ENCODE results near the gene PTPRN2.
"Not testable (repeated sequence)": the region's sequence is repeated elsewhere in the genome, so short reads cannot be mapped to it uniquely, and the experiment has no call there.

Gene PTPRN2

DNA sequence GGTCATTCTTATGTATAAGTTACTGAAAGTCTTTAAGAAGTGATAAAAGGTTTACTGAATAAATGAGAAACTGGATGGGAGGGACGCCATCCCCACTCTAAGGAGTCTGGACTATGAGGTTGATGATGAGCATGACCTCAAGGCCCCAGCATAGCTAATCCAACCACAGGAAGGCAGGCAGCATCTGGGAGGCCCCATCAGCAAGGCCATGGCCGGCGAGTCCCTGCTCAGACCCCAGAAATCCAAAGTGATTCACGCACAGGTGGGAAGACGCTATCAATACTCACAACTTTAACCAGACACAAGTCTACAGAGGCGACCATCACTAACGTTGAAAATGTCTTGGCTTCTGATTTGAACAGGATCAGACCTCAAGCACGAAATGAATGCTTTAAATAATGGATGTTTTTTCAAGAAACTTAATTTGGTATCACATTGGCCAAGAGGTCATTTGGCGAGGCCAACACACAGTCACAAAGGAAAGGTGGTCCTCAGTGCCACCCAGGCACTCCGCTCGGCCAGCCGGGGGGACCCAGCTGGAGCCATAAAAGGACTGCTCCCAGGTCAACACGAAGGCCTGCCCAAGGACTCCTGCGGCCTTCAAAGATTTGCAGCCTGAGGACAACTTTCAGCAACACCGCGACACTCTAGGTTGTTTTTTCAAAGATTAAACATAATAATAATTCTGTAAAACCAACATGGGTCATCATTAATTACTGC lies 228.5 kb downstream of the PTPRN2 start:
- Mint-ChIP-seq H3K4me3 (no peak overlapping the region), H3K9me3 (peaks cover 17% of the 10 kb centered on the region), H3K27ac (no peak overlapping the region), H3K4me1 (ENCODE audit: low read depth) (no peaks in the 10 kb centered on the region), H3K27me3 (peaks cover 4% of the 10 kb centered on the region), H3K36me3 (ENCODE audit: low read depth) (no peaks in the 10 kb centered on the region)
- DNase-seq = no peak

DNA sequence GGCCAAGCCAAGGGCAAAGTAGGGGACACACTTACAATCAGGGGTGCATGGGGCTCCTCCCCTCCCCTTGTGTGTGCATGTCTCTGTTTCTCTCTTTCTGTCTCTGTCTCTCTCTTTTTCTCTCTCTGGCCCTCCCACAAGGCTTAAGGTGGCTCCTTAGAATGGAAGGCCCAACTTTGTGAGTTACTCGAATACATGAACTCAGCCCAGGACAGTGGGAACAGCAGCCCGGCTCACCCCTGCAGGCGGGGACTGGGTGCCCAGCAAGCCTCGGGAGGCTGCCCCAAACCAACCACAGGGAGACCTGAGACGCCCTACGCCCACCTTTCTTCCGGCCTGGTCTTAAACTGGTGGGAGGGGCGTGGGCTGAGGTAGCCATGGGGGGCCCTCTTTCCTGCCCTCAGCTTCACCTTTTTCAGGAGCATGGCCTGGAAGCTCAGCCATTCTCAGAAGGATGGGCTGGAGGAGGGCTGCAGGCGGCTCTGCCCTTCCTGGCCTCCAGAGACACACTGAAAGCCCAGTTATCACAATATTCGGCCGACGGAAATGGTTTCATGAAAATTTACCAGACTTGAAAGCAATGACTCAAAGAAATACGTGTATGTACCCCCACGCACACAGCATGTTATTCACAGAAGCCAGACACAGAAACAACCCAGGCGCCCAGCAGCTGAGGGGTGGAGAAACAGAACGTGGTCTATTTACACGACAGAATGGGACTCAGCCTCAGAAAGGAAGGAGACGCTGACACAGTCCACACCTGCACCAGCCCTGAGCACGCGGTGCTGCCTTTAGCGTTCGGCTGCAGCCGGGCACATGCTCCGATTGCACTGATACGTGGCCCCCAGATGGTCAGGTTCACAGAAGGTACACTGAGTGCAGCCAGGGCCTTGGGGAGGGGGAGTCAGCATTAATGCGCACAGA lies 229.5 kb downstream of the PTPRN2 start:
- Mint-ChIP-seq H3K27me3 (peaks cover 7% of the 10 kb centered on the region), H3K9me3 (peaks cover 19% of the 10 kb centered on the region), H3K27ac (no peak overlapping the region), H3K4me1 (ENCODE audit: low read depth) (no peaks in the 10 kb centered on the region), H3K4me3 (no peak overlapping the region), H3K36me3 (ENCODE audit: low read depth) (no peaks in the 10 kb centered on the region)
- DNase-seq = no peak

DNA sequence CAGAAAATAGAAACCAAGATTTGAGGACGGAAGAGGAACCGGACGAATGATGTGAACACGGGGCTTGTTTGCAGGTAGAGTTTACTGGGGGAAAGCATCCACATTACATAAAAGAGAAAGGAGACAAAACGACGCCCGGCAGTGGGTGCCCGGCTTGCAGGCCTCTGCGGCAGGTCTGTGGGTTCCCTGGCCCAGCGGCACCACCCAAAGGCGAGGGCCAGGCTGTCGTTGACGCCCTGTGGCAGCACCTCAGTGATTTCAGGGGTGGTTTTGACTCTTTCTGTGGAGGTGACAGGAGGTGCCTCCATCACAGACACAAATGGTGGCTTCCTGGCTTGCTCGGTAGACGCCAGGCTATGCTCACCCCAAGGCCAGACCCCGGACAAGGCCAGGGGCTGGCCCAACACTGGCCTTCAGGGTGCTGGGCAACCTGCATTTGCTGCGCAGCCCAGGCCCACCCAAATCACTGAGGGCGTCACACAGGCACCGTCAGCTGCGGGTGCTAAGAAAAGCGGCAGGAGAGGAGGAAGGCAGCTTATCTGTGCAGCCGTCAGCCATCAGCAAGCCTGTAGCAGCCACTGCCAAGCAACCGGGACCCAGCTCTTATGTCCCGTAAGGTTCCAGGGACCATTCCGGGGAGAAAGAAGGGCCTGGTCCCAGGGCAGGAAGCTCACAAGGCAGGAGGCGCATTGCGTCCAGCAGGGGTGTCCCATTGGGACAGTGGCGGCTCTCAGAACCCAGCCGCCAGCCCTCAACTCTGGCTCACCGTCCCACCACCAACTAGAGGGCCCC lies 230.3 kb downstream of the PTPRN2 start:
- Mint-ChIP-seq H3K36me3 (ENCODE audit: low read depth) (no peaks in the 10 kb centered on the region), H3K9me3 (peaks cover 19% of the 10 kb centered on the region), H3K27me3 (peaks cover 7% of the 10 kb centered on the region), H3K4me3 (no peak overlapping the region), H3K27ac (no peak overlapping the region), H3K4me1 (ENCODE audit: low read depth) (no peaks in the 10 kb centered on the region)
- DNase-seq = no peak

DNA sequence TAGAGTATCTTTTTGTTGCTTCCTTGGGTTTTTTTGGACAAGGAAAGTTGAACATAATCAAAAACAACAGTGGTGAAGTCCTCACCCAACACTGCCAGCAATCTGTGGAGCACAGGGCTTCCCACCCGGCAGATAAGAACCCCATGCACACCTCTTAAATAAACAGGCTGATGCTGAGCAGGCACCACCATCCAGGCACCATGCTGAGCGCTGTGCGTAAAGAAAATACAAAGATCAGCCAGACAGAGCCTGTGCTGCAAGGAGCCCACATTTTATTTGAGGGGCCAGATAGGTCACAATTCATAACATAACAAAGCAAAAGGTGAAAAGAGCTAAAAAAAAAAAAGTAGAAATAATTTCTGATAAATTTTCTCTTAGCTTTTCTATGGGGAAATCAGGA lies 231.2 kb downstream of the PTPRN2 start:
- H3K36me3 Mint-ChIP-seq (ENCODE audit: low read depth) = no peaks in the 10 kb centered on the region
- H3K4me1 Mint-ChIP-seq (ENCODE audit: low read depth) = no peaks in the 10 kb centered on the region
- no peak for DNase-seq
- H3K9me3 Mint-ChIP-seq = peaks cover 19% of the 10 kb centered on the region
- no peak overlapping the region for H3K27ac Mint-ChIP-seq
- peaks cover 7% of the 10 kb centered on the region for H3K27me3 Mint-ChIP-seq
- H3K4me3 Mint-ChIP-seq = no peak overlapping the region

DNA sequence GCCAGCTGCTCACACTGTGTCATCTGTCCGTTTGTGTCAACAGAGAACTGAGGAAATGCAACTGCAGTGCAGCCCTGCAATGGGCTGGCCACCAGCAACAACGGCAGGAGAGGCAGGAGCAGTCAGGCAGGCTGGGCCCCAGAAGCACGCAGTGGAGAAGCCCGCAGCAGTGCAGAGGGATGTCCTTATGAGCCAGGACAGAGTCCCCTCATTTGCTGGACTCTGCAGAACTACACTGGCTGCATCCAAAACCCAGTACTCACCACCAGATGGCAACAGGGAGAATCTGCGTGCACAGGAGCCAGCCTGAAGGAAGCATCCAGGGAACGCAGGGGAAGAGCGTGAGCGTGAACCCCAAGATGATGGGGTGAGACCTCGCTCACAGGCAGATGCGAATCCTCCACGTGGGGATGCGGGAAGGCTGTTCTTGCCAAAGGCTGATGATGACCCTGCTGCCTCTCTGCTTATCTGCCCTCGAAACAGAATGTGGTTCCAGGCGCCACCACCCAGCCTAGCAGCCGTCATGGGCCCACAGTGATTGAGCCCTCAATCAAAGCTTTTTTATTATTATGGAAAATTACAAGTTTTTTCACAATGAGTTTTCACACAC lies 232.1 kb downstream of the PTPRN2 start:
- H3K9me3 Mint-ChIP-seq = peaks cover 19% of the 10 kb centered on the region
- H3K27ac Mint-ChIP-seq = no peak overlapping the region
- no peak for DNase-seq
- peaks cover 7% of the 10 kb centered on the region for H3K27me3 Mint-ChIP-seq
- H3K4me3 Mint-ChIP-seq = no peak overlapping the region
- H3K4me1 Mint-ChIP-seq (ENCODE audit: low read depth) = no peaks in the 10 kb centered on the region
- no peaks in the 10 kb centered on the region for H3K36me3 Mint-ChIP-seq (ENCODE audit: low read depth)

DNA sequence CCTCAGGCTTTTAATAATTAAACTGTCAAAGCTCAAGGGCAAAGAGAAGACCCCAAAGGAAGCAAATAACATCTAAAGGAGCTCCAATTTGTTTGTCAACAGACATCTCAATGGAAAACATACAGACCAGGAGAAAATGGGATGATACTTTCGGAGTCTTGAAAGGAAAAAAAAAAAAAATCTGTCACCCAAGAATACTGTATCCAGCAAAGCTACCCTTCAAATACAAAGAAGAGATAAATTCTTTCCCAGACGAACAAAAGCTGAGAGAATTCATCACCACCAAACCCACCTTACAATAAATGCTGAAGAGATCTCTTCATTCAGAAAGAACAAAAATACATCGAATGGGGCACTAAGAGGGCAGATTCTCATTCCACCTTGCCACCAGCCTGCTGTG lies 232.8 kb downstream of the PTPRN2 start:
- peaks cover 7% of the 10 kb centered on the region for H3K27me3 Mint-ChIP-seq
- H3K36me3 Mint-ChIP-seq (ENCODE audit: low read depth) = no peaks in the 10 kb centered on the region
- no peaks in the 10 kb centered on the region for H3K4me1 Mint-ChIP-seq (ENCODE audit: low read depth)
- H3K9me3 Mint-ChIP-seq = peaks cover 19% of the 10 kb centered on the region
- no peak overlapping the region for H3K27ac Mint-ChIP-seq
- DNase-seq = no peak
- H3K4me3 Mint-ChIP-seq = no peak overlapping the region

DNA sequence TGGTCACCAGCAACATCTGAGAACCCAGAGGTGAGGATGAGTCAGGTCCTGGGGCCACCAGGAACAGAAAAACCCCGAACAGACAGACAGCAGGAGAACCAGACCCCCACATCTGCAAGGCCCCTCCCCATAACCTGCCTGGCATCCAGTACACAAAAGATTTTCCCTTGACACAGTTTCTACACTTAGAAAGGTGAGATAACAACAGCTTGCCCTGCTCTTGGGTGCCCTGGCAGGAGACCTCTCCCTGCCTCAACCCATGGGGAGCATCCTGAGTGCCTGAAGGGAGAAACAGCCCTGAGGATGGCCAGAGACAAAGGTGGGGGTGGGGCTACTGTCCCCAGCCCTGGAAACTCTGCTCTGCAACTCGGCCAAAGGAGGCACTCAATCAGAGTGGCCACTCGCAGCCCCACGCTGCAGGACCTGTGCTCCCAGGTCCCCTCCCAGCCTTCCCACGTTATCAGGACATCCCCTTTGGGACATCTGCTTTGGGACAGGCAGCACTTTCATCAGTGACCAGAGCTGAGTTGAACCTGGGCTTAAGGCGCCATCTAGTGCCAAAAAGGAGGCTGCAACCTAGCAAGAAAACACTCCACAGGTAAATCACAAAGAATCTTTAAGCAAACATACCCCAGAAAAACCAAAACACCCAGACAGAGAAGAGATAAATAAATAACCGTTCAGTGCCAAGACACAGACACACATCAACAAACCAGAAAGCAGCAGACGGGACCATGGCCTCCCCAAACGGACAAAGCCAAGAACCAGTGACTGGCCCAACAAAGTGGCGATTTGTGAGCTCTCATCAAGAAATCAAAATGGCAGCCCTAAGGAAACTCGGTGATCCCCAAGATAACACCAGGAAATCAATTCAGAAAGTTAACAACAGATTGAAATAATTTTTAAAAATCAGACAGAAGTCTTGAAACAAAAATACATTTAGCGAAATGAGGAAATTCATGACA lies 233.7 kb downstream of the PTPRN2 start:
- Mint-ChIP-seq H3K27me3 (peaks cover 7% of the 10 kb centered on the region), H3K36me3 (ENCODE audit: low read depth) (no peaks in the 10 kb centered on the region), H3K4me3 (no peak overlapping the region), H3K9me3 (peaks cover 19% of the 10 kb centered on the region), H3K27ac (no peak overlapping the region), H3K4me1 (ENCODE audit: low read depth) (no peaks in the 10 kb centered on the region)
- no peak for DNase-seq

DNA sequence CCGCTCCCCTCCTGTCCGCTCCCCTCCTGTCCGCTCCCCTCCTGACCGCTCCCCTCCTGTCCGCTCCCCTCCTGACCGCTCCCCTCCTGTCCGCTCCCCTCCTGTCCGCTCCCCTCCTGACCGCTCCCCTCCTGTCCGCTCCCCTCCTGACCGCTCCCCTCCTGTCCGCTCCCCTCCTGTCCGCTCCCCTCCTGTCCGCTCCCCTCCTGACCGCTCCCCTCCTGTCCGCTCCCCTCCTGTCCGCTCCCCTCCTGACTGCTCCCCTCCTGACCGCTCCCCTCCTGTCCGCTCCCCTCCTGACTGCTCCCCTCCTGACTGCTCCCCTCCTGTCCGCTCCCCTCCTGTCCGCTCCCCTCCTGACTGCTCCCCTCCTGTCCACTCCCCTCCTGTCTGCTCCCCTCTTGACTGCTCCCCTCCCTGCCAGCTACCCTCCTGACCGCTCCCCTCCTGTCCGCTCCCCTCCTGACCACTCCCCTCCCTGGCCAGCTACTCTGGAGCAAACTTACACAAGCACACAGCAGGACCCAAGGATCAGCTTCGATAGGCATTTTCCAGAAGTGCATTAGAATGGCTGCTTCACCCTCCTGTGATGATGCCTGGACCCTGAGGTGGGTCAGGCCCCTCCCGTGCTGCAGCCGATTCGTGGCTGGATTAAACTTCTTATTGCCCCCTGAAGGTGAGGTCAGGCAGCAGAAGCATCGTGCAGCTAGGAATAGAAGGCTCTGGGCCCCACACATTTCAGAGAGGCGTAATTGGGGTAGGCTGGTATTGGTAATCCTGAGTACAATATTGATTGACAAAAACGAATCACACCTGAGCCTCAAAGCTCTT lies 235.5 kb downstream of the PTPRN2 start:
- H3K27me3 Mint-ChIP-seq; H3K36me3 Mint-ChIP-seq (ENCODE audit: low read depth); H3K27ac Mint-ChIP-seq; DNase-seq; H3K4me1 Mint-ChIP-seq (ENCODE audit: low read depth); H3K4me3 Mint-ChIP-seq: not testable (repeated sequence)
- H3K9me3 Mint-ChIP-seq = peaks cover 19% of the 10 kb centered on the region

DNA sequence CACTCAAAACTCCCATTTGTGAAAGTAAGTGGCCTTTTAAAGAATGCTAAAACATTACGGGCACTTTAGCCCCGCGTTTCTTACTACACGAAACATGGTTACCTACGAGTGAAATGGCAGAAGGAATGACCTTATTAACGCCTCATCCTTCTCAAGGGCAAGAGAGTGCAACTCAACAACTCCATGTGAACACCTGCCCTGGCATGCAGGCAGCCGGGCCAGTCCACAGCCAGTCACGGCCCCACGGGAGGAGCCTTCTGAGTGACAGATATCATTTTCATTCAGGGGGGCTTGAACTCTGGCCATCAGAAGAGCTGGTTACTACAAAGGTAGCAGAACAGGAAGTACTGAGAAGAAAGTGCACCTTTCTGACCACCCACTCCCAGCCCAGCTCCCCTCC lies 236.1 kb downstream of the PTPRN2 start:
- no peaks in the 10 kb centered on the region for H3K4me1 Mint-ChIP-seq (ENCODE audit: low read depth)
- H3K4me3 Mint-ChIP-seq = no peak overlapping the region
- no peaks in the 10 kb centered on the region for H3K36me3 Mint-ChIP-seq (ENCODE audit: low read depth)
- H3K27me3 Mint-ChIP-seq = peaks cover 6% of the 10 kb centered on the region
- H3K27ac Mint-ChIP-seq = no peak overlapping the region
- no peak for DNase-seq
- peaks cover 19% of the 10 kb centered on the region for H3K9me3 Mint-ChIP-seq

DNA sequence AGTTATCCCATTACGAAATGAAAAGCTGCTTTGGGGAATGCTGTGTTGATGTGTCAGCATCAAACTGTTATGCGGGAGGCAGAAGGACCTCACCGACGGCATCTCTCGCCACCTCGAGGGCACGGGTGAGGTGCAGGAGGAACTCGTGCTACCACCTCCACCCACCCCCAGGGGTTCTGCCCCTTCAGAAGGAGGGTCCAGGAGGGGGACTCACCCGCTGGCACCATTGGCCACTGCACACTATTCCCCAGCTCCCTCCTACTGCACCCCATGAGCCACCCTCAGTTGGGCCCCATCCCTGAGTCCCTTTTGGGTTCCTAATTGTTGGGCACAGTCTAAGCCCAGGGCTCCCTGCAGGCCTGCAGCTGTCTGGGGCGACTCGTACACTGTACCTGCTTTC lies 236.6 kb downstream of the PTPRN2 start:
- H3K4me1 Mint-ChIP-seq (ENCODE audit: low read depth) = no peaks in the 10 kb centered on the region
- no peak for DNase-seq
- peaks cover 3% of the 10 kb centered on the region for H3K27me3 Mint-ChIP-seq
- H3K27ac Mint-ChIP-seq = no peak overlapping the region
- H3K36me3 Mint-ChIP-seq (ENCODE audit: low read depth) = no peaks in the 10 kb centered on the region
- peaks cover 16% of the 10 kb centered on the region for H3K9me3 Mint-ChIP-seq
- no peak overlapping the region for H3K4me3 Mint-ChIP-seq

DNA sequence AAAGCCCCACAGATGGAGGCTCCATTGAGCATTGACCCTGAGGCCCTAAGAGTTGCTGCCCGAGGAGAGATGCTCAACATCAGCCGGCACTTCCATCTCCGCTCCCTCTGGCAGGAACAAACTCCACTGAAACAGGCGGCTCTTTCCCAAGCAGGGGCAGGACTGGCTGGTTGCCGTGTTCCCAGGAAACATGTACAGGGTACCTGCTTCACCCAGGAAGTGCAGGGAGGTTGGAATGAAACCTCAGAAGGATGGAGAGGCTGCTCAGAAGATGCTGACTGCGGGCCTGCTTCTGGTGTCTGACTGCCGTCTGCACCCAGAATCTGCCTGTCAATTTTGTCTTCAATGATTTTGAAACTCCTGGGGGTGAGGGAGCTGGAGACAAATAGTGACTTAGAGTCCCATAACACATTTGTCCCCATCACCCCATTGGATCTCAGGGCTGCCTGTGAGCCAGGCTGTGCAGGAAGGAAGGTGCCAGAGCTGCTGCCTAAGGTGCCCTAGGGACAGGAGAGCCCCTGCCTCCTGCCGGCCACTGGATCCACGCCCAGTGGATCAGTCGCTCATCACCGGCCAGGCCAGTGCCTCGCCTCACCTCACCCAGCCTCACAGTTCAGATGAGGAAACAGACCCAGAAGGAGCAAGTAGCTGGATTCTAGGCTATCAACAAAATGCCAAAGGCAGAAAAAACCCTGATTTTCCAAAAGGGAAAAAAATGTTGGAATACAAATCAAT lies 237.3 kb downstream of the PTPRN2 start:
- Mint-ChIP-seq H3K4me1 (ENCODE audit: low read depth) (no peaks in the 10 kb centered on the region), H3K36me3 (ENCODE audit: low read depth) (no peaks in the 10 kb centered on the region), H3K27ac (no peak overlapping the region), H3K9me3 (peaks cover 15% of the 10 kb centered on the region), H3K27me3 (peaks cover 3% of the 10 kb centered on the region), H3K4me3 (no peak overlapping the region)
- DNase-seq = no peak

DNA sequence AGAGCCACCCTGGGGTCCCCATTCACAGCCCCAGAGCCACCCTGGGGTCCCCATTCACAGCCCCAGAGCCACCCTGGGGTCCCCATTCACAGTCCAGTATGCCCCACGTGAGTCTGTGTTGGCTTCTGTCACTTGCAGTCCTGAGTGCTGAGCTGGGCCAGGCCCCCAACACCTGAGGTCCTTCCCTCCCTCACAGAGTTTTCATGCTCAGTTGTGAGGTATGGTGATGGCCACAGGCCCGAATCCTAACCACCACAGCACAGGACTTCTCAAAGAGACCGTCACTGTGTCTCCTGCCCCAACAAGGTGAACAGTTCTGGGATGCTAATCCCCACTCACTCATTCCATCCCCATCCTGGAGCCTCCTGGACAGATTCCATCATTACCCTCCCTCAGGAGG lies 239.2 kb downstream of the PTPRN2 start:
- Mint-ChIP-seq H3K27ac (no peak overlapping the region), H3K36me3 (ENCODE audit: low read depth) (no peaks in the 10 kb centered on the region), H3K4me1 (ENCODE audit: low read depth) (no peaks in the 10 kb centered on the region), H3K27me3 (no peaks in the 10 kb centered on the region), H3K4me3 (no peak overlapping the region), H3K9me3 (no peaks in the 10 kb centered on the region)
- DNase-seq = no peak

Measured in activated T-cell treated with anti-CD3 and anti-CD28 coated beads, Interleukin-2, amount 50 U/mL, for 24 hours (primary cell).